Mesodermal cell (in vitro differentiated cells): Measurements from ENCODE around the gene ERBB4.
"Not testable (repeated sequence)": the region's sequence is repeated elsewhere in the genome, so short reads cannot be mapped to it uniquely, and the experiment has no call there.

ENCODE experiments used
- H3K27ac ChIP-seq: 2 replicates; pipeline ENCODE4 v1.7.0; 2013; ENCODE audit warnings: mild to moderate bottlenecking, low read depth, low read length, moderate library complexity; ENCODE audit not compliant: severe bottlenecking
- H3K36me3 ChIP-seq: 2 replicates; pipeline ENCODE4 v1.7.1; 2013; ENCODE audit warnings: mild to moderate bottlenecking, low read length, moderate library complexity; ENCODE audit not compliant: control insufficient read depth, insufficient read depth
- H3K4me1 ChIP-seq: one replicate; pipeline ENCODE4 v1.7.1; 2013; ENCODE audit warnings: mild to moderate bottlenecking, low read length; ENCODE audit not compliant: insufficient read depth, control insufficient read depth, poor library complexity, severe bottlenecking
- H3K4me3 ChIP-seq: 2 replicates; pipeline ENCODE4 v1.7.0; 2013; ENCODE audit warnings: low read length, control low read depth, mild to moderate bottlenecking; ENCODE audit not compliant: insufficient read depth, poor library complexity, severe bottlenecking; ENCODE audit errors: extremely low read depth
- H3K9me3 ChIP-seq: 2 replicates; pipeline ENCODE4 v1.7.1; 2013; ENCODE audit warnings: mild to moderate bottlenecking, low read length, moderate library complexity; ENCODE audit not compliant: control insufficient read depth
- WGBS, 2 experiments: methylation state at CpG; one replicate each; pipeline ENCODE4 v1.1.5; 2013; ENCODE audit warnings: missing lambda C conversion rate in 2 of 2; ENCODE audit not compliant: insufficient coverage in 2 of 2; 5-methylcytosine and 5-hydroxymethylcytosine counted together

The ERBB4 gene

DNA sequence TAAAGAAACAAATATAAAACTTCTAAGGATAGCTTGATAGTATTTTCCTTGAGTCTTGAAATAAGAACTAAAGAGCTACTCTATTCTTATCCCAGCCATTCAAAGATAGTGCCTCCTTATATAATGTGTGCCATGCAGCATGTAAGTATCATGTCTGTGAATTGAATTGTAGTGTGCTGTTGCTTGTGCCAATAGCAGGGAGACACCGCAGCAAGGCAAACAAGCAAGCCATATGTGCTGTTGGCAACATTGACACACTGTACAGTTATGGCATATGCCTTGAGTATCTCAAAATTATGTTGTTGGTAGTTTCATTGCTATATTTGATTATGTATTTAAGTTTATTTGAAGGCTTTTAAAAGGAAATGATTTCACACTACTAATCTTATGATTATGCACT, 58.2 kb downstream of the ERBB4 start:
- Histone ChIP-seq H3K27ac (no peak overlapping the region), H3K4me3 (no peak overlapping the region), H3K4me1 (no peaks in the 10 kb centered on the region), H3K36me3 (no peaks in the 10 kb centered on the region), H3K9me3 (no peaks in the 10 kb centered on the region)
- 88 to 100% methylated on average over 1 of the region's 1 CpG for WGBS, 2 experiments

- WGBS, 2 experiments = 83 to 100% methylated on average over 1 to 2 of the region's 2 CpGs
- Histone ChIP-seq H3K4me1 (no peaks in the 10 kb centered on the region), H3K4me3 (no peak overlapping the region), H3K9me3 (no peaks in the 10 kb centered on the region), H3K27ac (no peak overlapping the region), H3K36me3 (no peaks in the 10 kb centered on the region)
Observed at GRCh38 chr2:212477571-212477970, 61.0 kb downstream of the ERBB4 start.

- no CpG with 5 or more reads among the region's 1 CpG for WGBS, 2 experiments
- Histone ChIP-seq H3K27ac (no peak overlapping the region), H3K9me3 (no peaks in the 10 kb centered on the region)
Observed at GRCh38 chr2:212473211-212473610, 65.4 kb downstream of the ERBB4 start.

GRCh38 chr2:212467551-212467950, 71.1 kb downstream of the ERBB4 start:
- not testable (repeated sequence) for H3K9me3 ChIP-seq, H3K27ac ChIP-seq, H3K4me3 ChIP-seq, H3K4me1 ChIP-seq, H3K36me3 ChIP-seq
- WGBS, 2 experiments = 66 to 75% methylated on average over 2 of the region's 2 CpGs

More at GRCh38 chr2:212473211-212473610, 65.4 kb downstream of the ERBB4 start:
- H3K4me3 ChIP-seq = no peak overlapping the region
- H3K36me3 ChIP-seq = no peaks in the 10 kb centered on the region
- no peaks in the 10 kb centered on the region for H3K4me1 ChIP-seq

- Histone ChIP-seq H3K4me1 (no peaks in the 10 kb centered on the region), H3K27ac (no peak overlapping the region), H3K9me3 (no peaks in the 10 kb centered on the region), H3K4me3 (no peak overlapping the region), H3K36me3 (no peaks in the 10 kb centered on the region)
- WGBS, 2 experiments = 88% methylated on average over 1 of the region's 1 CpG; no CpG with 5 or more reads in 1 of the 2 experiments
Observed at GRCh38 chr2:212465456-212465855, 73.1 kb downstream of the ERBB4 start.

DNA sequence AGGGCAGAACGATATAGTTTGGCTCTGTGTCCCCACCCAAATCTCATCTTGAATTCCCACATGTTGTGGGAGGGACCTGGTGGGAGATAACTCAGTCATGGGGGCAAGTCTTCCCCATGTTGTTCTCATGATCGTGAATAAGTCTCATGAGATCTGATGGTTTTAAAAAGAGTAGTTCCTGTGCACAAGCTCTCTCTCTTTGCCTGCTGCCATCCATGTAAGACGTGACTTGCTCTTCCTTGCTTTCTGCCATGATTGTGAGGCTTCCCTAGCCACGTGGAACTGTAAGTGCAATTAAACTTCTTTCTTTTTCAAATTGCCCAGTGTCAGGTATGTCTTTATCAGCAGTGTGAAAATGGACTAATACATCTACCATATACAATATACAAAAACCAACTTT, 76.9 kb downstream of the ERBB4 start:
- 83% methylated on average over 1 of the region's 4 CpGs for WGBS, 2 experiments
- not testable (repeated sequence) for H3K9me3 ChIP-seq, H3K4me1 ChIP-seq, H3K4me3 ChIP-seq, H3K36me3 ChIP-seq, H3K27ac ChIP-seq

DNA sequence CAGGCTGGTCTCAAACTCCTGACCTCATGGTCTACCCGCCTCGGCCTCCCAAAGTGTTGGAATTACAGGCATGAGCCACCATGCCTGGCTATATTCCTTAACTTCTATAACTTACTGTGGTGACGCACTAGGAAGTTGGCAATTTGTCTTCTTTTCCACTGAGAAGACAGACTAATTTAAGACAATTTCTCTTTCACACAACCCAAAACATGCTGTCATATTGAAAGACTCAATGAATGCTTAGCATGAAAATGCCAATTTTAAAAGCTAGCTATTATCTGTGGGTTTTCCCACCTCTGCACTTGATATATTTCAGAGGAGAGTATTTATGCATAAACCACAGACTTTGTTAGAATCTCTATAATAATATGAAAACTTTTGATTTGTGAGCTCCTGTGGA, 84.5 kb downstream of the ERBB4 start:
- Histone ChIP-seq H3K27ac (no peak overlapping the region), H3K4me3 (no peak overlapping the region), H3K36me3 (no peaks in the 10 kb centered on the region), H3K9me3 (no peaks in the 10 kb centered on the region), H3K4me1 (no peaks in the 10 kb centered on the region)
- WGBS, 2 experiments = 70 to 100% methylated on average over 1 of the region's 3 CpGs

GRCh38 chr2:212451786-212452231, 86.8 kb downstream of the ERBB4 start:
- H3K27ac ChIP-seq = peak overlapping the region; percentile 48

DNA sequence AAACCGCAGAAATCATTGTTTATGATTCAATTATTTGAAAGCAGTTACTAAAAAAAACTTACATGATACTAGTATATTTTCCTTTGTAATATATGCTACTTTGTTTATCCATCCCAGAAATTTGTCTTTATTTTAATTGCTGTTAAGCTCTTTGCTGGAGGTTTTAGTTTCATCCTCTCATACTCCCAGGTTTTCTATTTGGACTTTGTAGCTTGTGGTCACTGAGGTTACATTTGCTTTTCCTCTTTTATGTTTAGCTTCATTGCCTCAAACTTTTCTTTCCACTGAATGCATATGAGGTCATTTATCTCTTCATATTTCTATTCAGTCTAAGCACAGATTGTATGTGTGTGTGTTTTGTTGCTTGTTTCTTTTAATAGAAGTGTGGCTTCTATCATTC, 89.9 kb downstream of the ERBB4 start:
- no CpG with 5 or more reads among the region's 1 CpG for WGBS, 2 experiments
- H3K4me3 ChIP-seq = no peak overlapping the region
- H3K9me3 ChIP-seq = no peaks in the 10 kb centered on the region
- no peaks in the 10 kb centered on the region for H3K36me3 ChIP-seq
- H3K4me1 ChIP-seq = no peaks in the 10 kb centered on the region
- H3K27ac ChIP-seq = no peak overlapping the region

More at GRCh38 chr2:212451786-212452231, 86.8 kb downstream of the ERBB4 start:
- H3K4me3 ChIP-seq = no peak overlapping the region
- H3K4me1 ChIP-seq = no peaks in the 10 kb centered on the region
- H3K36me3 ChIP-seq = no peaks in the 10 kb centered on the region
- no peaks in the 10 kb centered on the region for H3K9me3 ChIP-seq
- WGBS, 2 experiments = no CpG with 5 or more reads among the region's 1 CpG

GRCh38 chr2:212441821-212442220, 96.8 kb downstream of the ERBB4 start:
- H3K9me3 ChIP-seq = peaks cover 11% of the 10 kb centered on the region
- WGBS, 2 experiments = no CpG with 5 or more reads among the region's 4 CpGs
- no peaks in the 10 kb centered on the region for H3K36me3 ChIP-seq
- no peaks in the 10 kb centered on the region for H3K4me1 ChIP-seq
- no peak overlapping the region for H3K4me3 ChIP-seq
- no peak overlapping the region for H3K27ac ChIP-seq

- no peaks in the 10 kb centered on the region for H3K4me1 ChIP-seq
- peaks cover 11% of the 10 kb centered on the region for H3K9me3 ChIP-seq
- H3K4me3 ChIP-seq = no peak overlapping the region
- no peaks in the 10 kb centered on the region for H3K36me3 ChIP-seq
- no peak overlapping the region for H3K27ac ChIP-seq
- WGBS, 2 experiments = 80 to 100% methylated on average over 1 of the region's 1 CpG
Observed at GRCh38 chr2:212441141-212441540, 97.5 kb downstream of the ERBB4 start.
